ENCODE results near the gene PSMC3IP. TPM values are rescaled to one million over a fixed set of nuclear protein-coding genes. Genes with fewer than 3 reads are reported as not detected.

Gene PSMC3IP
- total and polyA plus RNA-seq, 4 donors, result 0.58 to 3.0 (median 1.1) TPM

DNA sequence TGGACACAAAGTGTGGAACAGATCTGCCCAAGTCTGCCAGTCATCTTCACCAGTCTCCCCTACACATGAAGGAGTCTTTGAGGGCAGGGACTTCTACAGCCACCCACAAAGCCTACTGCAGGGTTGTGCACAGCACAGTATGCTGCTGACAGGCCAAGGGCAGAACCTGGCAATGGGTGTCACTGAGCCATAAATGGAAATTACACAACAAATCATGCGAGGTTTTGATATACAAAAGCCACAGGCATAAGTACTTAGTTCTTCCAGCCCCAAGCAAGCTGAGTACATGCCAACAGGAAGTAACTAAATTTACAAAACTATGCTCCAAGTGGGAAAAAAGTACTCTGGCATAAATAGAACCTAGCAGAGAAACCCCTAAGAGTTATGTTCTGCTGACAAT lies 7.8 kb upstream of the PSMC3IP start:
- no peak overlapping the region for H3K27ac ChIP-seq (ENCODE audit: low read depth in 1 of 2, low read length in 2 of 2)
- no peak overlapping the region for H3K4me3 ChIP-seq (ENCODE audit: low read depth in 1 of 3, low read length in 3 of 3)
- no peaks in the 10 kb centered on the region for H3K27me3 ChIP-seq (ENCODE audit: control insufficient read depth in 4 of 4, insufficient read depth in 4 of 4, low read length in 3 of 4)
- H3K9me3 ChIP-seq (ENCODE audit: control insufficient read depth in 4 of 4, low read length in 3 of 4), result no peaks in the 10 kb centered on the region
- H3K9ac ChIP-seq (ENCODE audit: low read depth in 1 of 2, low read length in 2 of 2), result no peak overlapping the region
- H3K36me3 ChIP-seq (ENCODE audit: control insufficient read depth in 4 of 4, insufficient read depth in 3 of 4, low read depth in 1 of 4, low read length in 3 of 4), result peaks cover 20 to 76% (median 61%) of the 10 kb centered on the region in 4 donors
- peaks cover 0 to 3% (median 0%) of the 10 kb centered on the region in 4 donors for H3K4me1 ChIP-seq (ENCODE audit: control insufficient read depth in 4 of 4, insufficient read depth in 4 of 4, low read length in 3 of 4)
- TF ChIP-seq NR2F2 (IDR thresholded peaks at IDR 0.05), result no peak
- TF ChIP-seq TAF1 (conservative IDR thresholded peaks at IDR 0.05), result no peak
- TF ChIP-seq, protein P1, sequence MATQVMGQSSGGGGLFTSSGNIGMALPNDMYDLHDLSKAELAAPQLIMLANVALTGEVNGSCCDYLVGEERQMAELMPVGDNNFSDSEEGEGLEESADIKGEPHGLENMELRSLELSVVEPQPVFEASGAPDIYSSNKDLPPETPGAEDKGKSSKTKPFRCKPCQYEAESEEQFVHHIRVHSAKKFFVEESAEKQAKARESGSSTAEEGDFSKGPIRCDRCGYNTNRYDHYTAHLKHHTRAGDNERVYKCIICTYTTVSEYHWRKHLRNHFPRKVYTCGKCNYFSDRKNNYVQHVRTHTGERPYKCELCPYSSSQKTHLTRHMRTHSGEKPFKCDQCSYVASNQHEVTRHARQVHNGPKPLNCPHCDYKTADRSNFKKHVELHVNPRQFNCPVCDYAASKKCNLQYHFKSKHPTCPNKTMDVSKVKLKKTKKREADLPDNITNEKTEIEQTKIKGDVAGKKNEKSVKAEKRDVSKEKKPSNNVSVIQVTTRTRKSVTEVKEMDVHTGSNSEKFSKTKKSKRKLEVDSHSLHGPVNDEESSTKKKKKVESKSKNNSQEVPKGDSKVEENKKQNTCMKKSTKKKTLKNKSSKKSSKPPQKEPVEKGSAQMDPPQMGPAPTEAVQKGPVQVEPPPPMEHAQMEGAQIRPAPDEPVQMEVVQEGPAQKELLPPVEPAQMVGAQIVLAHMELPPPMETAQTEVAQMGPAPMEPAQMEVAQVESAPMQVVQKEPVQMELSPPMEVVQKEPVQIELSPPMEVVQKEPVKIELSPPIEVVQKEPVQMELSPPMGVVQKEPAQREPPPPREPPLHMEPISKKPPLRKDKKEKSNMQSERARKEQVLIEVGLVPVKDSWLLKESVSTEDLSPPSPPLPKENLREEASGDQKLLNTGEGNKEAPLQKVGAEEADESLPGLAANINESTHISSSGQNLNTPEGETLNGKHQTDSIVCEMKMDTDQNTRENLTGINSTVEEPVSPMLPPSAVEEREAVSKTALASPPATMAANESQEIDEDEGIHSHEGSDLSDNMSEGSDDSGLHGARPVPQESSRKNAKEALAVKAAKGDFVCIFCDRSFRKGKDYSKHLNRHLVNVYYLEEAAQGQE (IDR thresholded peaks at IDR 0.05), result no peak
- TF ChIP-seq EGR1 (IDR thresholded peaks at IDR 0.05; ENCODE audit: low read depth in 2 of 2), result no peak
- TF ChIP-seq, protein P2, sequence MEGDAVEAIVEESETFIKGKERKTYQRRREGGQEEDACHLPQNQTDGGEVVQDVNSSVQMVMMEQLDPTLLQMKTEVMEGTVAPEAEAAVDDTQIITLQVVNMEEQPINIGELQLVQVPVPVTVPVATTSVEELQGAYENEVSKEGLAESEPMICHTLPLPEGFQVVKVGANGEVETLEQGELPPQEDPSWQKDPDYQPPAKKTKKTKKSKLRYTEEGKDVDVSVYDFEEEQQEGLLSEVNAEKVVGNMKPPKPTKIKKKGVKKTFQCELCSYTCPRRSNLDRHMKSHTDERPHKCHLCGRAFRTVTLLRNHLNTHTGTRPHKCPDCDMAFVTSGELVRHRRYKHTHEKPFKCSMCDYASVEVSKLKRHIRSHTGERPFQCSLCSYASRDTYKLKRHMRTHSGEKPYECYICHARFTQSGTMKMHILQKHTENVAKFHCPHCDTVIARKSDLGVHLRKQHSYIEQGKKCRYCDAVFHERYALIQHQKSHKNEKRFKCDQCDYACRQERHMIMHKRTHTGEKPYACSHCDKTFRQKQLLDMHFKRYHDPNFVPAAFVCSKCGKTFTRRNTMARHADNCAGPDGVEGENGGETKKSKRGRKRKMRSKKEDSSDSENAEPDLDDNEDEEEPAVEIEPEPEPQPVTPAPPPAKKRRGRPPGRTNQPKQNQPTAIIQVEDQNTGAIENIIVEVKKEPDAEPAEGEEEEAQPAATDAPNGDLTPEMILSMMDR (IDR thresholded peaks at IDR 0.05; ENCODE audit: low read depth, low read length, missing input control), result no peak
- no peak for TF ChIP-seq RAD21 (IDR thresholded peaks at IDR 0.05)
- TF ChIP-seq MAX (IDR thresholded peaks at IDR 0.05), result no peak
- TF ChIP-seq GABPA (IDR thresholded peaks at IDR 0.05 in 1 of 2, conservative IDR thresholded peaks at IDR 0.05 in 1 of 2), result no peak
- TF ChIP-seq, protein P3, sequence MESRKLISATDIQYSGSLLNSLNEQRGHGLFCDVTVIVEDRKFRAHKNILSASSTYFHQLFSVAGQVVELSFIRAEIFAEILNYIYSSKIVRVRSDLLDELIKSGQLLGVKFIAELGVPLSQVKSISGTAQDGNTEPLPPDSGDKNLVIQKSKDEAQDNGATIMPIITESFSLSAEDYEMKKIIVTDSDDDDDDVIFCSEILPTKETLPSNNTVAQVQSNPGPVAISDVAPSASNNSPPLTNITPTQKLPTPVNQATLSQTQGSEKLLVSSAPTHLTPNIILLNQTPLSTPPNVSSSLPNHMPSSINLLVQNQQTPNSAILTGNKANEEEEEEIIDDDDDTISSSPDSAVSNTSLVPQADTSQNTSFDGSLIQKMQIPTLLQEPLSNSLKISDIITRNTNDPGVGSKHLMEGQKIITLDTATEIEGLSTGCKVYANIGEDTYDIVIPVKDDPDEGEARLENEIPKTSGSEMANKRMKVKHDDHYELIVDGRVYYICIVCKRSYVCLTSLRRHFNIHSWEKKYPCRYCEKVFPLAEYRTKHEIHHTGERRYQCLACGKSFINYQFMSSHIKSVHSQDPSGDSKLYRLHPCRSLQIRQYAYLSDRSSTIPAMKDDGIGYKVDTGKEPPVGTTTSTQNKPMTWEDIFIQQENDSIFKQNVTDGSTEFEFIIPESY (IDR thresholded peaks at IDR 0.05), result no peak
- TF ChIP-seq, protein P4, sequence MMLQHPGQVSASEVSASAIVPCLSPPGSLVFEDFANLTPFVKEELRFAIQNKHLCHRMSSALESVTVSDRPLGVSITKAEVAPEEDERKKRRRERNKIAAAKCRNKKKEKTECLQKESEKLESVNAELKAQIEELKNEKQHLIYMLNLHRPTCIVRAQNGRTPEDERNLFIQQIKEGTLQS (IDR thresholded peaks at IDR 0.05), result no peak
- 67% methylated on average over 1 of the region's 1 CpG for WGBS
- DNase-seq (ENCODE audit: low spot score), result no peak

GRCh38 chr17:42584880-42585279 lies 7.4 kb upstream of the PSMC3IP start:
- no peak overlapping the region for H3K27ac ChIP-seq (ENCODE audit: low read depth in 1 of 2, low read length in 2 of 2)
- TF ChIP-seq, protein P1 (IDR thresholded peaks at IDR 0.05), result no peak
- TF ChIP-seq, protein P3 (IDR thresholded peaks at IDR 0.05), result no peak
- no peak for TF ChIP-seq NR2F2 (IDR thresholded peaks at IDR 0.05)
- no peak for TF ChIP-seq RAD21 (IDR thresholded peaks at IDR 0.05)
- no peak for TF ChIP-seq RXRA (IDR thresholded peaks at IDR 0.05)
- no peak for TF ChIP-seq EGR1 (IDR thresholded peaks at IDR 0.05; ENCODE audit: low read depth in 2 of 2)
- no peak for TF ChIP-seq HNF4G (IDR thresholded peaks at IDR 0.05)
- TF ChIP-seq FOXA1 (IDR thresholded peaks at IDR 0.05), result no peak
- H3K4me1 ChIP-seq (ENCODE audit: control insufficient read depth in 4 of 4, insufficient read depth in 4 of 4, low read length in 3 of 4), result peaks cover 0 to 3% (median 0%) of the 10 kb centered on the region in 4 donors
- H3K9ac ChIP-seq (ENCODE audit: low read depth in 1 of 2, low read length in 2 of 2), result no peak overlapping the region
- H3K4me3 ChIP-seq (ENCODE audit: low read depth in 1 of 3, low read length in 3 of 3), result no peak overlapping the region
- H3K36me3 ChIP-seq (ENCODE audit: control insufficient read depth in 4 of 4, insufficient read depth in 3 of 4, low read depth in 1 of 4, low read length in 3 of 4), result peaks cover 19 to 76% (median 62%) of the 10 kb centered on the region in 4 donors
- 77% methylated on average over 9 of the region's 9 CpGs for WGBS
- no peaks in the 10 kb centered on the region for H3K9me3 ChIP-seq (ENCODE audit: control insufficient read depth in 4 of 4, low read length in 3 of 4)
- no peaks in the 10 kb centered on the region for H3K27me3 ChIP-seq (ENCODE audit: control insufficient read depth in 4 of 4, insufficient read depth in 4 of 4, low read length in 3 of 4)
- no peak for DNase-seq (ENCODE audit: low spot score)
